Stimulated activated CD4-positive, alpha-beta T cell treated with anti-CD3 and anti-CD28 coated beads, Interleukin-1b, Interleukin-23, amount 100 ng/mL, for 24 hours (primary cell): ENCODE data around the gene MYOM3.

Source experiments
- DNase-seq, 4 experiments: peaks; one replicate each; pipeline ENCODE4 v3.0.0-alpha.2; 2020; ENCODE audit warnings: low read depth in 4 of 4, low spot score in 1 of 4

The MYOM3 gene

GRCh38 chr1:24111996-24112779 is at the start of gene MYOM3:
Gene MYOM3 (minus strand): TSS chr1:24112135. CDS start chr1:24108636, 3,499 bp downstream.
- peak in 3 of 4 experiments; percentile 7 to 34 (median 15) for DNase-seq

DNA sequence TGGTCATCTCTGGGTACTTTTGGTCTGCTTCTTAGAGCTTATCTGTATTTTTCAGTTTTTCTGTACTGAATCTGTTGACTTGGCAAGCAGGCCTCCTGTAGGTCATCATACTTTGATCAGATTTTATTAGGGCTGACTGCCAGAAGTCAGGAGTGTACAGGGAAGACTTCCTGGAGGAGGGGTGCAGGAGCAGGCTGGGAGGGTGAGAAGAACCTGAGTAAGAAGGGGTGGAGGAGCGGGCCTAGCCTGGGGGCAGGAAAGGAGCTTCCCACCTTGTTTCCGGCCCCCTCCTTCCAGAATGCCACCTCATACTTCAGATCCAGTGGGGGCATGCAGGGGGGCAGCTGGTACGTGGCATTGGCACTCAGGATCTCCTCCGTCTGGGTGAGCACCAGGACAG is 49.3 kb upstream of the MYOM3 start:
- no peak for DNase-seq

DNA sequence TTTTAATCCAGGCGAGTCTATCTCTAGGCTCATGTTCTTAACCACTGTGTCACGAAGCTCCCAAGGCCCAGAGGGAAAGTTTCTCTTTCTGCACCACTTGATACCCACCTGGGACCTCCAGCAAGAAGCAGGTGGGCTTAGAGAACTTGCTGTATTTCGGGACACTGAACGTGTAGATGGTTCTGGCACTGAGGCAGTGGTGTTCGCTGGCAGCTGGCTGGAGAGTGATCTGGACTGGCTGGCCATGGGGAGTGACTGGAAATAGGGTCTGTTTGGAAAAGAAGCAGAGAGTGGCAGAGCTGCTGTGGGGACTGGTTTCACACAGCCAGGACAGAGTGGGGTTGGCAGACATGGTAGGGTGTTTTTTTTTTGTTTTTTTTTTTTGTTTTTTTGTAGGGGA is 47.4 kb upstream of the MYOM3 start:
- no peak for DNase-seq

- no peak for DNase-seq
Observed at GRCh38 chr1:24157918-24158481, 46.1 kb upstream of the MYOM3 start.

DNA sequence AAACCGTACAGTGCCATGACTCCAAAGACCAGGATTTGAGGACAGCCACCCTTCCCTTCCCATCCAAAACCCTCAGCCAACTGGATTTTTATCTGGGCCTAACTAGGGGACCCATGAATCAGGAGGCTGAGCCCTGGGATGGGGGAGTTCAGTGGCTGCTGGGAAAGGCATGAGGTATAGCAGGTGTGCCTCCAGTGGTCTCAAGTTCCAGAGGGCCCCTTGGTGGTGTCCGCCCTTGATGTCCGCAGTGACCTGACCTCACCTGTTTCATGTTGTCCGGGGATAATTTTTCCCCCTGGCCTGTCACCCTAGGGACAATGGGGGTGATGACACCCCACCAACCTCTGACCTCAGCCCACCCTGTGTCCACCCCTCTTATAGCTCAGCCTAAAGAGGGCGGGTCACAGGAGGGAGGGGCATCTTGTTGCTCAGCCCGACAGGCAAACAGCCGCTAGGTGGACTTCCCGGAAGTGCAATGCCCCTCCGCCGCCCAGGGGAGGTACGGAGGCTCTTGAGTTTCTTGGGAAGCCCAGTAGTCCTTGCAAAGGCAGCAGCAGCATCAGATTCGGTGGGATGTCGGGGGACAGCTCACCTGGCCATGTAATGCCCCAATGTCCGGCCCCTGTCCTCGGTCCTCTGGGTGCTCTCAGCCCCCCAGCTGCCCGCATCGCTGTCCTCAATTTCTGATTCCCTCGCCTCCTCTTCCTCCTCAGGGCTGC is 44.8 kb upstream of the MYOM3 start:
- no peak for DNase-seq

GRCh38 chr1:24155011-24155782 is 43.3 kb upstream of the MYOM3 start:
- no peak for DNase-seq

- no peak for DNase-seq
Observed at GRCh38 chr1:24154215-24154614, 42.3 kb upstream of the MYOM3 start.

DNA sequence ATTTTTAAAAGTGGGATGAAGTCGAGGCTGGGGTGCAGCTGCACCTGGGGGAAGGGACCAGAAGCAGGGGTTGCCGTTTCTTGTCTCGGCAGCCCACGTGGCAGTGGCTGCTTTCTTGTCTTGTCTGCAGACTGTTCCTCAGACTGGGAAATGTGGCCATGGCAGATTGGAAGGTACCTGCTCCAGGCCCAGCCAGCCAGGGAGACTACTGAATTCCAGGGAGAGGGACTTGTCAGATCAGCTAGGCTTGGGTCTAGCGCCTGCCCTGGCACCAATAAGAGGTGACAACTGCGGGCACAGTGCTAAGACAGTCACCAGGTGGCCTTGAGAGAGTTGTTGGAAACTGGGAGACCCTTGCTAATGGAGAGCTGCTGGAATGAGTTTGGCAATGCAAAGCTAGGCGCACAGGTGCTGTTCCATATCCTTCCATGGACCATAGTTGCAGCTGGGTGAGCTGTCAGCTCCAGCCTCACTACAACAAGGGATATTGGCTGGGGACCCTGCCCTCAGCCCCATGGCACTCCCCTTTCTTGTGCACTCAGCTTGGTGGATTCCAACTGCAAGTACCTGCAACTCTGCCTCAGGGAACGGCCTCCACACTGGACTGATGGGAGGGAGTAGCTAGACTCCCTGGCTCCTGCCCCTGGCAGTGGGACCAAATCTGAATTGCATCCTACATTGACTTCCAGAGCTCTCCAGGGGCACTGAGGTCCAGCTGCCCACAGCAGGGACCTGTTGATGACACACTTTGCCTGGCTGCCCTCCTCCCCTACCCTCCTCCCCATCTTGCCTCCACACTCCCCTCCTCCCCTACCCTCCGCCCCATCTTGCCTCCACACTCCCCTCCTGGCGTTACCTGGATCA is 40.9 kb upstream of the MYOM3 start:
- DNase-seq: no peak

DNA sequence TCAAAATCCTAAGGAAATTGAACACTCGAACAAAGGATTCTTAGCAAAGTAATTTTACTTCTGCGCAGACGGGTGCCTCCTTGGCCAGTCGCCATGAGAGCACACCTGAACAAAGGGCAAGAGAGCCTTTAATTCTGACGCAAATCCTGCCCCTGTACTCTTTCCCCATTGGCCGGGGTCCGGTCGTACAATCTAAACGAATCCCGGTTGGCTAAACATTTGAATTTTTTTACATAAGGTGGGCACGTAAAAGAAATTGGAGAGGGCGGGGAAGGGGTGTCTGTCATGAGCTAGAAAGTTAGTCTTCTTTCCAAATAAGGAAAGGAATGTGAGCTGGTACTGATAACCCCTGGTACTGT is 39.2 kb upstream of the MYOM3 start:
- no peak for DNase-seq

DNA sequence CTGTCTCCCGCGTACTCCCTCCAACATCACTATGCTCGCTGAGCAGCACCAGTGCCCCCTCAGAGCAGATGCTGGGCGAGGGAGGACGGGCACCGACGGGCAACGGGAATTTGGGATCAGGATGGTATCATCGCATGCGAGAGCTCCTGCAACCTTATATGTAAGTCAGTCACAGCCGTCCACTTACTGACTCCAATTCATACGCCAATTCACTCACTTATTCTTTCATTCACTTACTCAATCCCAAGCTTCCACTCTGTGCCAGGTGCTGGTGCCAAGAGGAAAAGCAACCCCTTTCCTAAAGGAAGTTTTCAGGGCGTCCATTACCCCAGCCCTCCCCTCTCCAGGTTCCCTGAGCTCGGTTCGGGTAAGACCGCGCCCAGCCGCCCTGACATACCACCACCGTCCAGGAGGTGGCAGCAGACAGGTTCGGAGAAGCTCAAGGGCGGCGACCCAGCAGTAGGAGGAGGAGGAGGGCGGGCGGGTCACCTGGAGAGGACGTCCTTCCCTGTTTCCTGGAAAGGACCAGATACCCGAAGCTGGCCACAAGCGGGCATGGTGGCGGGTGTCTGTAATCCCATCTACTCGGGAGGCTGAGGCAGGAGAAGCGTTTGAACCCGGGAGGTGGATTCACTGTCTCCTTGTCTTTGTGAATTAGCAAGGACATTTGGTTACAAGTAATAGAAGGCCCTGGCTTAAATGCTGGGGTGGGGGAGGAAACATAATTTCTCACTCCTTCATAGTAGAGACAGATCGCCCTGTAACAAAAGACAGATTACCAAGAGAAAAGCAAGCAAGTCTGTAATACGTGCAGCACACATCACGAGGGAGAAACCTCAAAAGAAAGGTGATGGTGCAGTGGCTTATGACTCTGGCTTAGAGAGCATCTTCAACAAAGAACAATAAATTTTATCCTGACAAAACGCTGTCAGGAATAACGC is 38.6 kb upstream of the MYOM3 start:
- DNase-seq: peak; percentile 76 to 86 (median 84)

DNA sequence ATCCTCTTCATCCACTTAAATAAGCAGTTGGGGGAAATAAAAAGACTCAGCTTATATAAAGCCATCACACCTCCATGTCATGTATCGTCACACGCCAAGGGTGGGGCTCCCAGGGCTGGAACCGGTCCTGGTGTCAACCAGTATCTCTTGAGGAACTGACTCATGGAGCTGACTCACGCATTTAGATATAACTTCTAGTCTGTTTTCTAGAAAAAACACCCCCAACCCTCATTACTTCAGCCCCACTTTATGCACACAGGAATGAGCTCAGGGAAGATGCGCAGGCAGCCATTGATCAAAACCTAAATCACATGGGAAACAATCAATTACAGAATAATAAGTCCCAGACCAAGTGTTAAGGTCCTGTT is 37.9 kb upstream of the MYOM3 start:
- peak; percentile 9 to 47 (median 28) for DNase-seq

- DNase-seq: no peak
Observed at GRCh38 chr1:24147816-24148215, 35.9 kb upstream of the MYOM3 start.

GRCh38 chr1:24147194-24147593 is 35.3 kb upstream of the MYOM3 start:
- no peak for DNase-seq

DNA sequence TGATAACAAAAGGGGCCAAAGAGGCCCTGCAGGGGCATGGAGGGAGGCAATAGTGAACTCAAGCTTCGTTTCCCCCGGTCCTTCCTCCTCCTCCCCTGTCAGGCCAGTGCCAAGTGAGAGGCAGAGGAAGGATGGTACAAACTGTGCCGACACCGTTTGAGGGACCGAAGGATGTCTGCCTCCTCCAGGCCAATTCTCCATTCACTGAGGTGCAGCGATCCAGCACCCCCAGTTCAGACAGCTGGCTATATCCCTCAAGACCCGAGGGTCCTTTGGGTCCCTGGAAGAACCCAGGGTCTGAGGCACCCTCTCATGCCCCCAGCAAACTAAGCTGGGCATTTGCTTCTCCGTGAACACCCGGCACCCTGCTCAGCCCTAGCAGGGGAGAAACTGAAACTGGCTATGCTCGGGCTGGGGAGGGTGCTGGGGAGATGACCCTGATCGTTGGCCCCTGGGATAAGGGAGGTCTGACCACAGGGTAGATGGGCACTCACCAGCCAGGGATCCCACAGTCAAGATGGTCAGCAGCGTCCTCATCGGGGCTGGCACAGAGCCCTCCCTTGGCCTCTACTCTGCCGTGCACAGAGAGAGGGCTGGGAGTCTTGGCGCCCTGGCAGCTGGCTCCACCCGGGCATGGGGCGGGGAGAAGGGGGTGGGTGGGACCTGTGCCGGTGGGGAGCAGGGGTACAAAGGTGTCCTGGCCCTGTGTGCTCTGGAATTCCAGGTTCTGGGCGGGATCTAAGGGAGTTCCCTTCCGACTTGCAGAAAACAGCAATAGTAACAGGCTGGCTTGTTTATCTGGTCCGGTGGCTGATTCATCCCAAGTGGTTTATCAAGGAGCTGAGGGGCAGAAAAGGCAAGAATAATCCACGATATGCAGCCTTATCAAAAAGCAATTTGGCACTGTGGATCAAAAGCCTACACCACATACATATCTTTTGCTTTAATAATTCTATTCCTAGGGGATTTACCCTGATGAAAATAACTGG is 30.9 kb upstream of the MYOM3 start, which contains the start of gene IL22RA1:
Gene IL22RA1 (minus strand): TSS at position 595 of the 989 bp plus-strand sequence. CDS start 58 bp downstream, at position 537.
- no peak for DNase-seq

DNA sequence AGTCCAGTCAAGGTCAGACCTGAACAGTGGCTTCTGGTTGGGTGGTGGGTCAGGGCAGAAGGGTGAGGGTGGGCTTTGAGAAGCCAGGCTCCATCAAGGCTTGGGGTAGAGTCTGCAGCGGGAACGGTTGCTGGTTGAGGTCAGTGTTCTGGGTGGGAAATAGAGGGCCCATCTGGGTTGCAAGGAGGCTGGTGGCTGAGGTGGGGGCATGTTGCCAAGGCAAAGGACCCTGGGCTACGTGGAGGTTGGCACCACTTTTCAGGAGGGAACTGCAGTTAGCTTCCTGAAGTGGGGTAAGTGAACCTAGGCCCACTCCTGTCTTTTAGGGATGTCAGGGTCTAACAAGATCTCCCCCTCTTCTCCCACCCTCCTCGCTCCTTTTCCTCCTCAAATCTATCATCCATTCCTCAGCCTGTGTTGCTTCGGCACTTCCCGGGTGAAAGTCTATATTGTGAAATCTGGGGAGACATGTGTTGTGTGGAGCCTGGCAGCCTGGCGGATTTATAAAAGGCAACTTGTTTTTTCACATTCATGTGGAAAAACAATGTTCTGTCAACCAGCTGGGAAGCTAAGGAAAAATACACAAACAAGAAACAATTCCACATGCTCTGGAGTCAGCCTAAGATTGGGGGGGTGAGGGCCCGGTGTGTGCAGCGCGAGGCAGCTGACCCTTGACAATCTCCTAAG is 29.5 kb upstream of the MYOM3 start:
- DNase-seq: no peak

- DNase-seq: no peak
Observed at GRCh38 chr1:24140741-24141181, 28.8 kb upstream of the MYOM3 start.

DNA sequence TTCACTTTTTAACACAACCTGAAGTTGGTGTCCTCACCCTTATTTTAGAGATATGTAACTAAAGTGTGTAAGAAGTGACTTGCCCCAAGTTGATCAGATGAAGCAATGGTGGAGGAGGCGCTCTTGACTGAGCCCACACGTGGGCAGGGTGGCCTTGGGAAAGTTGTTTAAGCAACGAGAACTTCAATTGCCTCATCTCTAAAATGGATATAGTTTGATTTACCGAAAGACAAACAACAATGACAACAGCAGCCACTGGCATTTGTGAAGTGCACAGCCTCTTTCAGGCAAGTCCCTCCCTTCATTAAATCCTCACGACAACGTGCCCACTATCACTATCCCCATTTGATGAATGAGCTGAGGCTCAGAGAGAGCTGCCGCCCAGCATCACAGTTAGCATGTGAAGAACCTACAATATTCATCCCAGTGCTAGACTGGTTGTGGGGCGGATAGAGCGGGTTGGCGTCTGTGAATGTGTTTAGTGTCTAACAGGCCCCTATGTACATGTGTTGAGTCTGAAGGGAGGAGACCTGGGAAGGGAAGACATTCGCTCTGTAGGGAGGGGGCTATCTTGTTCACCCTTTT is 28.0 kb upstream of the MYOM3 start:
- no peak for DNase-seq
